GM21515 (cell line): ENCODE measurements around the gene ZNF217.
"Not testable (repeated sequence)": the region's sequence is repeated elsewhere in the genome, so short reads cannot be mapped to it uniquely, and the experiment has no call there.

Experiments
- ATAC-seq: cut with Tn5 transposase; IDR thresholded peaks from one replicate; pipeline ENCODE4 v1.9.1; 2021; ENCODE audit not compliant: unreplicated experiment

The ZNF217 gene

GRCh38 chr20:53593466-53594007, at the start of gene ZNF217:
ZNF217 (minus strand) TSS chr20:53593839; CDS start chr20:53582826, 11,013 bp downstream.
- ATAC-seq = peak; percentile 15

GRCh38 chr20:53643031-53643832, 49.6 kb upstream of the ZNF217 start:
- ATAC-seq = peak; percentile 97

- peak; percentile 30 for ATAC-seq
These were observed 48.8 kb upstream of the ZNF217 start for GRCh38 chr20:53642196-53643030.

GRCh38 chr20:53639647-53640440, 46.2 kb upstream of the ZNF217 start:
- ATAC-seq = no peak

- no peak for ATAC-seq
These were observed 45.5 kb upstream of the ZNF217 start for GRCh38 chr20:53639128-53639527.

- not testable (repeated sequence) for ATAC-seq
These were observed 43.7 kb upstream of the ZNF217 start for GRCh38 chr20:53637310-53637709.

- ATAC-seq = no peak
These were observed 43.0 kb upstream of the ZNF217 start for GRCh38 chr20:53636540-53637097.

GRCh38 chr20:53635221-53635620, 41.6 kb upstream of the ZNF217 start:
- no peak for ATAC-seq

GRCh38 chr20:53631909-53632662, 38.4 kb upstream of the ZNF217 start:
- no peak for ATAC-seq

- ATAC-seq = no peak
These were observed 35.8 kb upstream of the ZNF217 start for GRCh38 chr20:53629436-53629835.

- ATAC-seq = not testable (repeated sequence)
These were observed 35.1 kb upstream of the ZNF217 start for GRCh38 chr20:53628758-53629157.

GRCh38 chr20:53628076-53628475, 34.4 kb upstream of the ZNF217 start:
- no peak for ATAC-seq

- not testable (repeated sequence) for ATAC-seq
These were observed 33.4 kb upstream of the ZNF217 start for GRCh38 chr20:53627001-53627400.

GRCh38 chr20:53626584-53626983, 32.9 kb upstream of the ZNF217 start:
- ATAC-seq = no peak

GRCh38 chr20:53625311-53626129, 31.9 kb upstream of the ZNF217 start:
- no peak for ATAC-seq

GRCh38 chr20:53624927-53625250, 31.2 kb upstream of the ZNF217 start:
- ATAC-seq = not testable (repeated sequence)

GRCh38 chr20:53623454-53624211, 30.0 kb upstream of the ZNF217 start:
- no peak for ATAC-seq

GRCh38 chr20:53623134-53623453, 29.5 kb upstream of the ZNF217 start:
- ATAC-seq = no peak
